Superior temporal gyrus (tissue), 1 donor: Measurements from ENCODE around the gene LPP.

Source experiments
- DNase-seq: peaks from one replicate; pipeline ENCODE4 v3.0.0-alpha.2; 2016; ENCODE audit errors: extremely low spot score

Gene LPP

DNA sequence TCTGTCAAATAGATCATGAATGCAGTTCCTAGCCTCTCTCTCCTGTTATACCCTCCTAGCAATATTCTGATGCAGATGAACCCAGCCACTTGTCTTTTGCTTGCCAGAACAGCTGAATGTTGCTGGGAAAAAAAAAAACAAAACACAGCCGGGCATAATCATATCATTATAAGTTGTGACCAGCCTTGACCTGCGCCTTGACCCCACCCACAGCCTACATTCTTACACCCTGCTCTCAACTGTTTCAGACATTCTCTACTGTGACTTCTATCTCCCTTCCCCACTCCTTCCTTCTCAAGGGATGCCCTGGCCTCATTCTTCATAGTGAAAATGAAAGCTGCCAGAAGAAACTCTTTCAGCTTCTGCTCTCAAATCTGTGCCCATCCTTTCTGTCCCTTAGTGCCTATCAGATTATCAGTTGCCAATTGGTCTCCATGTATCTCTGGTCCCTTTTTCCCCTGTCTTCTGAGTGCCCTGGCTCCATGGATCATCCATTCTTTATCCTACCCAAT, 628.7 kb downstream of the LPP start:
- no peak for DNase-seq

DNA sequence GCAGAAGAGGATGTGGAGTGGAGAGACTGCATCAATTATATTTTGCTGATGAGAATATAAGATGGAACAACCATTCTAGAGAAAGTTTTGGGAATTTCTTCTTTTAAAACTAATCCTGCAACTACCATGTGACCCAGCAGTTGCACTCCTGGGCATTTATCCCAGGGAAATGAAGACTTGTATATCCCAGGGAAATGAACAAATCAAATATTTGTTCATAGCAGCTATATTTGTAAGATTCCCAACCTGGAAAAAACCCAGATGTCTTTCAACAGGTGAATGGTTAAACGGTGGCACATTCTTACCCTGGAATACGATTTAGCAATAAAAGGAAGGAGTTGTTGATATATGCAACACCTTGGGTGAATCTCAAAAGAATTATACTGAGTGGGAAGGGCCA, 632.5 kb downstream of the LPP start:
- no peak for DNase-seq

DNA sequence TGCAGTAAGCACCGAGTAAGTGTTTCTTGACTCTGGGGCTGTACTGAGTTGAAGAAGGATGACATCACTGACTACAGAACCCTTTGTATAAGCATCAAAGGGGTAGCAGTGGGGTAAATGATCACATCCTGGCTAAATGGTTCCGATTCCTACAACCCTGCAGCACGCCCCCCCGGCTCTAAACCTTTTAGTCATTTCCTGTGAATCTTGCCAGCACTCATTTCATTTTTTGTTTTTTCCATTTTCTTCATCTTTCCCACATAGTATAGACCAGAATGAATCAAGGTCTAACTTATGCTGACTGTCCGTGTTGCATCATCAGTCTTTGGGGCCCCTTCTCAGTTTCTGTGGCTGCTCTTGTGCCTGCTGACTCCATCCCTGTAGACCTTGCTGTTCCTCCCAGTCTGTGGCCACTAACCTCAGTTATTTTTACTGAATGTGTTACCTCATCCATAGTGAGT, 634.7 kb downstream of the LPP start:
- DNase-seq: no peak

GRCh38 chr3:188789251-188789650, 635.3 kb downstream of the LPP start:
- no peak for DNase-seq

- DNase-seq: no peak
Observed at GRCh38 chr3:188791311-188791710, 637.4 kb downstream of the LPP start.

GRCh38 chr3:188792793-188793192, 638.8 kb downstream of the LPP start:
- peak; percentile 68 for DNase-seq

DNA sequence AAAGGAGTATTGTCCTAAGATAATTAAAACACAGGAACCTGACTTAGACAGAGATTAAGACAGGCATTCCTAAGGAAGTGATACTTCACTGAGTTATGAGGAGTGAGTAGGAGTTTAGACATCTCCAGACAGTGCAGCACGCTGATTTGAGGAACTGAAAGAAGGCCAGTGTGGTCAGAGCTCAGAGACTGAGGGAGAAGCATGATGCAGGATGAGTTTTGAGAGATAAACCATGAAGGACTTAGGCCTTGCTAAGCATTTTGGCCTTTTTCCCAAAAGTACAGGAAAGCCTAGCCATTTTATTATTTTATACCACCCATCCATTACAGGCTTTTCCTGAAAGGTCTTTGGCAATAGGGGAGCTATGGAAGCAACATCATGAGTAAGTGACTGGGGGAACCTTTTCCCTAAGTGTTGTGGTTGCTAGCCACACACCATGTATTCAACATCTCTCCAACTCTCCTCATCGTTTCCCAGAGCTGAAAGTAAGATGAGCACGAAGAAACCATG, 642.2 kb downstream of the LPP start:
- no peak for DNase-seq

- no peak for DNase-seq
Observed at GRCh38 chr3:188797045-188797444, 643.1 kb downstream of the LPP start.

- no peak for DNase-seq
Observed at GRCh38 chr3:188798556-188799145, 644.7 kb downstream of the LPP start.

DNA sequence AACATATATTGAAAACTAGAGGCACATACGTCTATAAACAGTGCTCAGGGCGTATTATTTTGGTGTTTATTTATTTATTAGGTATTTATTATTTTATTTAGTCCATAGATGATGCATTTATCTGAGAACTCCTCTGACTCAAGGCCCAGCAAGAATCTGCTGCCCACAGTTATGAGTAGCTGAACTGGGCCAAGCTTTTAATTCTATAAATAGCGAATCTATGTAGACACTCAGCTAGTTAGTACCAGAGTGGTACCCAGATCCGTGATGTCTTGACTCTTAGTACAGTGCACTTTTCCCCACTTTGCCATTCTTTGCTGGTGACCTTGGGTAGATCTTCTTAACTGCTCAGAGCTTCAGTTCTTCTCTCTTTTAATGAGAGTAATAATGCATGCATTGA, 647.4 kb downstream of the LPP start:
- DNase-seq: no peak

GRCh38 chr3:188802645-188803044, 648.7 kb downstream of the LPP start:
- no peak for DNase-seq

GRCh38 chr3:188807006-188807405, 653.0 kb downstream of the LPP start:
- DNase-seq: no peak

GRCh38 chr3:188812198-188812597, 658.2 kb downstream of the LPP start:
- no peak for DNase-seq

DNA sequence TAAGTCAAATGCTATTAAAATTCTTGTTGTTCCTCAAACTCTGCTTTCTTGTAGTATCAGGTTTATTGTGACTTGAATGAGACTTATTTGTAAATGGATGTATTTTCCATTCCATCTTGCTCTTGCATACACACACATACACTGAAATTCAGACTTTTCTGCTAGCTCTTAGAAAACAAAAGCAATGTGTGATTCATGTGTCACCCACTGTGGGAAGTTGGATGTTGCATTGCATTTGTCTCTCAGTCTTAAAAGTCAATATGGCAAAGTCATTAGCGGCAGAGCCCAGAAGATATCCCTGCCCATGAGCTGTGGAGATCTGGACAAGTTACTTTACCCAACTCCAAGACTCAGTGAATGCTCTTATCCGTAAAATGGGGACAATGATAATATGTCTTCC, 660.6 kb downstream of the LPP start:
- DNase-seq: no peak

DNA sequence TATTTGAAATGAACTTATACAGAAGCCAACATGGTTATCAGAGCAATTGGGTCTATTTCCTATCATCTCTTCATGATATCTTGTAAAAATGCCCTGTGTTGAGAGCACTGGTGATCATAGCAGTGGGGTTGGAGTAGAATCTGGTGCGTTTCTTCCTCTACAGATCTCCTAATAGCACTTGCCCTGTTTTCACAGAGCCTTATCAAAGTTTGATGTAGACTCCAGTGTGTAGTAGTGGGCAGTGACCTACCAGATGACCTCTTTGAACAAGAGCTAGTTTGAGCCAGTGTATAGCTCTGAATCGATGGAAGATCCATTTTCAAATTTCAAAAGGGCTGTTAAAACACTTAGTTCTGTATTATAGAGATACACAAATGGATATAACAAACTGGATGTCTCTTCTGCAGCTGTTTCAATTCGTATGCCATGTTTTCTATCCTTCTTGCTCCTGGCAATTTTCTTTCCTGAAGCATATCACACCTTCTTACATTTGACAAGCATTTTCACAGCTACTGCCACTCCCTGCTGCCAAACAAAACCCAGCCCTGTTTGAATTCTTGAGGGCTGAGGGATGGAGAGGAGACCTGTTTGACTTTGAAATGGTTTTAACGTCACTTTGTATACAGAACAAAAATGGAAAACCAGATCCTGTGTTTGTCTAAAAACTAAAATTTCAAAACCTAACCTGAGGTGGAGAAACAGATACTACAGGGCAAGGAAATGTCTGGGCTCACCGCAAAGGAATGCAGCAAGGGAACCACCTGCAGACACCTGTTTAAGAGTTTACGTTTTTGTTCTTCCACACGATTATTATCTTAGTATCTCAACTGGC, 663.4 kb downstream of the LPP start:
- DNase-seq: no peak

DNA sequence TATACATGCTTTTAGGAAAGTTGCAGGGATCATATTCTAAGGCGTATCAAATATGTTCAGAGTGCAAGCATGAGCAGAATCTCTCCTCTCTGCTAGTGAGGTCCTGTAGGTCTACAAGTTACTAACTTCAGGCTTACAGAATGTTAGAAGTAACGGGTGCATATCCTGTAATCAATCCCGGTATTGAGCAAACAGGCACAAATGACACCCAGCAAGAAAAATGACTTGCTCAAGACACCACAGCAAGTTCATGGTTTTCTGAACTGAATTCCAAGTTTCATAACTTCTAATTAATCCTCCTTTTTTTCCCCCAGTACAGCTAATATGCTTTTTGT, 663.9 kb downstream of the LPP start:
- DNase-seq: no peak

GRCh38 chr3:188818282-188818681, 664.3 kb downstream of the LPP start:
- DNase-seq: no peak

- no peak for DNase-seq
Observed at GRCh38 chr3:188819939-188820338, 666.0 kb downstream of the LPP start.

DNA sequence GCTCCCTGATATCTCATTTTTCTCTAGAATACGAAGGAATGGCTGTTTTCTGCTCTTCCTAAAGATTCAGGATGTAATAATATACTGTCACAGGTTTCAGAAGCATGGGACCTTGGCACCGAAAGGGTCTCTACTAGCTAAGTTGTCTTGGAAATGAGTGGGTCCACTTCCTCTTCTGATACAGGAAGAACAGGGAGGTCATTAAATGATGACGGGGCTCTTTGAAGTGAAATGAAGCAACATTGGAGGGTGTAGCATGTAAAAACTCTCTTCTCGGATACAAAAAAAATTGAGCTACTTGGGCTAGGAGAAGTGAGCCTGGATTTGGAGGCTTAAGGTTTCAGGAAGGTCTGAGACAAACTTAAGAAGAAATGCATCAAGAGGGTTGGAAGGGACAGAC, 668.0 kb downstream of the LPP start:
- DNase-seq: no peak

DNA sequence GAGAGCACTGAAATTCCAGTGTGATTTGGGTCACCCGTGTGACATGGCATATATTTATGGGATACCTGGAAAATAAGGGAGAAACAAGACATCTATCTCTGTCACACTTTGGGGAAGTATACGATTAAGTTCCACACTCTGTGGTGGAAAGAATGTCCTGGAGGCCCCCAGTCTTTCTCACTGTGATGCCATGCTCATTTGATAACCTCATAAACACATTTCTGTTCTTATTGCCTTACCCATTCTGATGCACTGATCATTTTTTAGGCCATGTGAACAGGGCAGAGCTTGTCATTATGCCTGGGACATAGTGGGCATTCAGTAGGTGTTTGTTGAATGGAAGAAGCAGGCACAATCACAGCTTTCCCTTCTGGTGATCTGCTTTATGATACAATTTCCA, 668.5 kb downstream of the LPP start:
- no peak for DNase-seq

- no peak for DNase-seq
Observed at GRCh38 chr3:188824566-188824965, 670.6 kb downstream of the LPP start.

DNA sequence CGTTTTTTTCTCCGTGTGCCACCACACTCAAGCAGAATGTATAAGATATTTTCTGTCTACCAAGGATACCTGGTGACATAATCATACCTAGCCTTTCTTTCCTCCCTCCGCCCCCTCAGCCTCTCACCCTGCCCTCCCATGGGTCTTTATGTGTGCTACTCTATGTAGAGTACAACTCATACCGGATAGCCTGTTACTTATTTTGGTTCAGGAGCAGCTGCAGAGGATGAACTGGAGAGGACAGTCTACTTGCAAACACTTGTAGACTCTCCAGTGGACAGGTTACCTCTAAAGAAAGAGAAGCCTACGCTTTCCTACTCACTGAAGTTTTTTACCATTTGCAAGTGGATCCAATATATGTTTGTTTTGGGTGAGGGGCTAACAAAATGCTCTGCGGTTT, 671.9 kb downstream of the LPP start:
- no peak for DNase-seq

DNA sequence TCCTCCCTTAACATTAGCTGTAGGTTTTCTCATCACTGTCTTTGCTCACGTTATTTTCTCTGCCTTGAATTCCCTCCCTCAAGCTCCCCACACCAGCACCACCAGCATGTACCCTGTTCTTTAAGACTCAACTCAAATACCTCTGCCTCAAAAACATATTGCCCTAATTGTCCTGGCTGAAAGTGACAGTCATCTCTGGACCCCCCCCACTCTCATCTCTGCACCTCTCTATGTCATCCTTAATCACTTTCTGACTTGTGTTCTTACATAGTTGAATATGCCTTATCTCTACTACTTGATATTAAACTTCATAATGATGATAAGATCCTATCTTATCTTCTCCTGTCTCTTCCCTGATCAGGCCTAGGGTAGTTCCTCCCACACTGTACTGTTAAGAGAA, 672.6 kb downstream of the LPP start:
- DNase-seq: no peak
